Spinal cord (tissue), 10 donors: ENCODE results near the gene ZNF260. TPM values are rescaled to one million over a fixed set of nuclear protein-coding genes. Genes with fewer than 3 reads are reported as not detected.
A peak's percentile ranks its signal among the peaks of the same experiment; 100 is the strongest.

Experiments used
- DNase-seq, 6 donors: peaks; one replicate each; pipeline versions ENCODE4 v3.0.0 to v3.0.0-alpha.2; 2013 to 2015; ENCODE audit warnings: low spot score in 6 of 6, low read depth in 4 of 6
- H3K27ac ChIP-seq: one replicate; pipeline ENCODE4 v1.5.1; 2013; ENCODE audit warnings: low read depth, low read length, control low read depth
- H3K27me3 ChIP-seq: one replicate; pipeline ENCODE4 v1.6.1; 2013; ENCODE audit warnings: low read length; ENCODE audit not compliant: control insufficient read depth, insufficient read depth
- H3K36me3 ChIP-seq: one replicate; pipeline ENCODE4 v1.6.1; 2013; ENCODE audit warnings: low read length; ENCODE audit not compliant: control insufficient read depth, insufficient read depth
- H3K4me1 ChIP-seq: one replicate; pipeline ENCODE4 v1.6.1; 2013; ENCODE audit warnings: low read length; ENCODE audit not compliant: control insufficient read depth, insufficient read depth
- H3K4me3 ChIP-seq: one replicate; pipeline ENCODE4 v1.5.1; 2013; ENCODE audit warnings: low read depth, low read length, control low read depth
- H3K9me3 ChIP-seq: one replicate; pipeline ENCODE4 v1.6.1; 2013; ENCODE audit warnings: low read length; ENCODE audit not compliant: control insufficient read depth, insufficient read depth
- WGBS: methylation state at CpG from one replicate; pipeline ENCODE4 v1.1.5; 2013; ENCODE audit warnings: missing lambda C conversion rate; ENCODE audit not compliant: insufficient coverage; 5-methylcytosine and 5-hydroxymethylcytosine counted together
- polyA plus RNA-seq, 2 donors: library from polyadenylated mRNA; unstranded; fragments of 120-200 nt; gene quantifications; one replicate each; pipeline ENCODE4 v1.2.1, GENCODE V29; 2013; ENCODE audit not compliant: insufficient read length in 2 of 2
- total RNA-seq, 2 donors: library from RNA; depleted of rRNA in 1 of 2; stranded (reverse); fragments of 120-200 nt in 1 of 2; fragments of >200 nt in 1 of 2; gene quantifications; one replicate each; pipeline versions ENCODE4 v1.2.3 to v1.2.4, GENCODE V29; 2013 to 2014
- donor health status: healthy.

Gene ZNF260
- total and polyA plus RNA-seq, 4 donors: 21.9 to 45.7 (median 35.2) TPM

GRCh38 chr19:36547001-36547732 is 19.1 kb upstream of the ZNF260 start:
- no peak overlapping the region for H3K27ac ChIP-seq
- no peaks in the 10 kb centered on the region for H3K4me1 ChIP-seq
- H3K9me3 ChIP-seq: peaks cover 52% of the 10 kb centered on the region
- H3K4me3 ChIP-seq: no peak overlapping the region
- WGBS: 100% methylated on average over 2 of the region's 5 CpGs
- no peak for DNase-seq
- peaks cover 32% of the 10 kb centered on the region for H3K36me3 ChIP-seq
- H3K27me3 ChIP-seq: no peaks in the 10 kb centered on the region

DNA sequence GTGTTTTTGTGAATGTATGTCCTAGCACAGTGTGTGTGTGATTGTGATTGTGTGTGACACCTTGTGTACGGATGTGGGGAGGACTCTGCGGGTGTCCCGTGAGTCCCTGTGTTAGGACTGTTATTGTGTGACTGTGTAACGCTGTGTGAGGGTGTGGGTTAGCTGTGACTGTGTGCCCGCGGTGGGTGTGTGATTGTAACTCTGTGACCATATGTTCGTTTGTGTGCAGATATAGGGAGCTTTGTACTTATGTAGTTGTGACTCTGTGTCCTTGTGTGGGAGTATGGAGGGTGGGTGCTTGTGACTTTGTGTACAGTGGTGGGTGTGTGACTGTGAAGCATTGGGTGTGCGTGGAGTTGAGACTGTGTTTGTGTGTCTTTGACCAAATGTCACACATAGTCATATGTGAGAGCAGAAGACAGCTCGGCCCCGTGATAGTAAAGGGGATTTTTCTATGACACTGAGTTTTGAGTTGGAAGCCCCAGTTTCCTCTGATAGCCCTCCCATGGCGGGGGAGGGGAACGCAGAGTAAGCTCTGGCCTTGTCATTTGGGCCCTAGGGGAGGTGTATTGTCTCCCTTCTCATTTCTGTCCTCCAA is 949 bp upstream of the ZNF260 start:
- Histone ChIP-seq H3K27ac (peak overlapping the region; percentile 96), H3K4me3 (peak overlapping the region; percentile 81), H3K27me3 (no peaks in the 10 kb centered on the region), H3K9me3 (no peaks in the 10 kb centered on the region), H3K36me3 (no peaks in the 10 kb centered on the region), H3K4me1 (peaks cover 12% of the 10 kb centered on the region)
- DNase-seq: peak in 2 of 6 donors; percentile 4 to 8
- 3% methylated on average over 10 of the region's 12 CpGs for WGBS

DNA sequence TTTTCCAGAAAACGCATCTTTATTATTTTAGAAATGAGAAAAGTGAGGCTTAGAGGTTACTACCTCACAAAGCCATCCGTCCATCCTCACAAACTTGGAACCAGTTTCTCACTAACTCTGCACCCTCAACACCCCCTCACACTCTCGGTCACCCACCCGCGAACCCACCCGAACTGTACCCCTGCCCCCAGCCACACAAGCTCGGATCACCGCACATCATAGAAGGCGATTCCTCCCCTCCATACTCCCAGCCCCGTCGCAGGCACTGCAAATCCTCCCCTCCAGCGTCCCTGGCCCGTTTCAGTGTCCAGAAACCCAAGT is 238 bp downstream of the ZNF260 start:
- peak overlapping the region; percentile 96 for H3K27ac ChIP-seq
- peaks cover 4% of the 10 kb centered on the region for H3K36me3 ChIP-seq
- H3K9me3 ChIP-seq: no peaks in the 10 kb centered on the region
- peaks cover 12% of the 10 kb centered on the region for H3K4me1 ChIP-seq
- no peak for DNase-seq
- H3K4me3 ChIP-seq: peak overlapping the region; percentile 81
- no peaks in the 10 kb centered on the region for H3K27me3 ChIP-seq
- WGBS: 0% methylated on average over 11 of the region's 13 CpGs

DNA sequence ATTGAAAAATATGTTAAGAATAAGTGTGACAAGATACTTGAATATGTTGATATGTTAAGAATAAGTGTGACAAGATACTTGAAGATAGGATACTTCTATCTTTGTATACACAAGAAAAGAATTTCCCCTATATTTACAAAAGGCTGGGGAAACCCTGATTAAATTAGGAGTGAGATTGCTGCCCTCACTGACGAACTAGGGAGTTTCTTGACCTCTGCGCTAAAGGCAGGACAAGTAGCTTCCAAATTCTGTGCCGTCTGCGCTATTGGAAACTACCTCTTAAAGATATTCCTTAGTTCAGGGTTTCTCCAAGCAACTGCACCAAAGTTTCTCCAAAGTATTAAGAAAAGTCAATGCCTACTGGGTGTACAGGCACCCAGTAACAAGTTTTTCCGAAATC is 730 bp downstream of the ZNF260 start:
- WGBS: no CpG with 5 or more reads among the region's 5 CpGs
- Histone ChIP-seq H3K4me1 (peaks cover 12% of the 10 kb centered on the region), H3K9me3 (no peaks in the 10 kb centered on the region), H3K36me3 (peaks cover 4% of the 10 kb centered on the region), H3K4me3 (peak overlapping the region; percentile 81), H3K27me3 (no peaks in the 10 kb centered on the region), H3K27ac (peak overlapping the region; percentile 96)
- peak in 2 of 6 donors; percentile 3 for DNase-seq

DNA sequence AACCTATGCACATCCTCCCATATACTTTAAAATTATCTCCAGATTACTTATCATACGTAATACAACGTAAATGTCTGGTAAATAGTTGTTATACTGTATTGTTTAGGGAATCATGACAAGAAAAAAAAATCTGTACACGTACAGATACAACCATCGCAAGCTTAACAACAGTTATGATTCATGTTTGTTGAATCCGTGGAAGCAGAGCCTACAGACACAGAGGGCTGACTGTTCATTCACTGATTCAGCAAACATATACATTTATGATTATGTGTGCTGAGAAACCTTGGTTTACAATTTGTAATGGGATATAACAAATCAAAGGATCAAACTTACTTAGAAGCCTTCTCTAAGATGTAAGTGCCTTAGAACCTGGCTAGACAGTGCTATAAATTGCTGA is 1.5 kb downstream of the ZNF260 start:
- no peak for DNase-seq
- whole genome bisulfite sequencing: no CpG with 5 or more reads among the region's 5 CpGs
- peaks cover 11% of the 10 kb centered on the region for H3K36me3 ChIP-seq
- H3K4me1 ChIP-seq: peaks cover 12% of the 10 kb centered on the region
- no peak overlapping the region for H3K4me3 ChIP-seq
- H3K27me3 ChIP-seq: no peaks in the 10 kb centered on the region
- H3K9me3 ChIP-seq: no peaks in the 10 kb centered on the region
- H3K27ac ChIP-seq: no peak overlapping the region

GRCh38 chr19:36524617-36525016 is 3.5 kb downstream of the ZNF260 start:
- Histone ChIP-seq H3K27ac (no peak overlapping the region), H3K4me3 (no peak overlapping the region), H3K36me3 (peaks cover 14% of the 10 kb centered on the region), H3K27me3 (no peaks in the 10 kb centered on the region), H3K4me1 (peaks cover 9% of the 10 kb centered on the region), H3K9me3 (no peaks in the 10 kb centered on the region)
- DNase-seq: no peak
- 95% methylated on average over 4 of the region's 4 CpGs for WGBS

DNA sequence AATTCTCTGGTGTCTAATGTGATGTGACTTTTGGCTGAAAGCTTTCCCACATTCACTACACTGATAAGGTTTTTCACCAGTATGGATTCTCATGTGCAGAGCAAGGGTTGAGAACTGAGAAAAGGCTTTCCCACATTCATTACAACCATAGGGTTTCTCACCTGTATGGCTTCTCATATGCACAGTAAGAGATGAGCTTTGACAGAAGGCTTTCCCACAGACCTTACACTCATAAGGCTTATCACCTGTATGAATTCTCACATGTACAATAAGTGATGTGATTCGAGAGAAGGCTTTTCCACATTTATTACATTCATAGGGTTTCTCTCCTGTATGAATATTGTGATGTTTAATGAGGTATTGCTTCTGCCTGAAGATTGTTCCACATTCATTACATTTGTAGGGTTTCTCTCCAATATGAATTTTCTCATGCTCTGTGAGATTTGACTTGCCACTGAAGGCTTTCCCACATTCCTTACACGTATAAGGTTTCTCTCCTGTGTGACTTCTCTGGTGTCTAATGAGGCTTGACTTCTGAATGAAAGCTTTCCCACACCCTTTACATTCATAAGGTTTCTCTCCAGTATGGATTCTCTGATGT is 14.0 kb downstream of the ZNF260 start:
- no peaks in the 10 kb centered on the region for H3K4me1 ChIP-seq
- no peaks in the 10 kb centered on the region for H3K27me3 ChIP-seq
- H3K36me3 ChIP-seq: peaks cover 26% of the 10 kb centered on the region
- no peak overlapping the region for H3K4me3 ChIP-seq
- H3K27ac ChIP-seq: no peak overlapping the region
- no peak for DNase-seq
- H3K9me3 ChIP-seq: peaks cover 29% of the 10 kb centered on the region
- no CpG with 5 or more reads among the region's 2 CpGs for WGBS

DNA sequence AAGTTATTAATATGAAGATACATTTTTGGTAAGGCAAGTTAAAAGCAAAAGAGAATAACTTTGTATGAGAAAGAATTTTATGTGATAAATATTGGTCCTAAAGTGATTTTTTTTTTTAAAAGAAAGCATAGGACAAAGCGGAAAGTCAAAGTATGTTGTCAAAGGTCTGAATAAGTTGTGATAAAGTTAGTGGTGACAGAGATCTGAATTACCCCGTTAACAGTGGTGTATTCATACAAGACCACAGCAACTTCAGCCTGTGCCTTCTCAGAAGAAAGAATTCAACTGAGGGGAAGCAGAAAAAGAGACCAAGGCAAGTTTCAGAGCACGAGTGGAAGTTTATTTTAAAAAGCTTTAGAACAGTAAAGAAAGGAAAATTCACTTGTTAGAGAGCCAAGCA is 19.7 kb downstream of the ZNF260 start:
- Histone ChIP-seq H3K27ac (no peak overlapping the region), H3K9me3 (peaks cover 9% of the 10 kb centered on the region), H3K4me3 (no peak overlapping the region), H3K36me3 (no peaks in the 10 kb centered on the region), H3K4me1 (no peaks in the 10 kb centered on the region), H3K27me3 (no peaks in the 10 kb centered on the region)
- 91% methylated on average over 1 of the region's 3 CpGs for WGBS
- DNase-seq: no peak

DNA sequence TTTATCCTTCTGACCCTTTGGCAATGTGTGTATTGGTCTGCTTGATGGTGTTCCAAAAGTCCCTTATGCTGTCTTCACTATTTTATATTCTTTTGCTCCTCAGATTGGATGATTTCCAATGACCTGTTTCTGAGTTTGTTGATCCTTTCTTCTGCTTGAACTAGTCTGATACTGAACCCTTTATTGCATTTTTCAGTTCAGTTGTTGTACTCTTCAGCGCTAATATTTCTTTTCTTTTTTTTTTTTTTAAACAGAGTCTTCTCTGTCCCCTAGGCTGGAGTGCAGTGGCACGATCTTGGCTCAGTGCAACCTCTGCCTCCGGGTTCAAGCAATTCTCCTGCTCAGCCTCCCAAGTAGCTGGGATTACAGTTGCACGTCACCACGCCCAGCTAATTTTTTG is 26.1 kb downstream of the ZNF260 start:
- peaks cover 8% of the 10 kb centered on the region for H3K9me3 ChIP-seq
- no peaks in the 10 kb centered on the region for H3K27me3 ChIP-seq
- no peaks in the 10 kb centered on the region for H3K36me3 ChIP-seq
- H3K4me3 ChIP-seq: no peak overlapping the region
- H3K4me1 ChIP-seq: no peaks in the 10 kb centered on the region
- H3K27ac ChIP-seq: no peak overlapping the region
- DNase-seq: no peak
- 95% methylated on average over 3 of the region's 5 CpGs for WGBS

DNA sequence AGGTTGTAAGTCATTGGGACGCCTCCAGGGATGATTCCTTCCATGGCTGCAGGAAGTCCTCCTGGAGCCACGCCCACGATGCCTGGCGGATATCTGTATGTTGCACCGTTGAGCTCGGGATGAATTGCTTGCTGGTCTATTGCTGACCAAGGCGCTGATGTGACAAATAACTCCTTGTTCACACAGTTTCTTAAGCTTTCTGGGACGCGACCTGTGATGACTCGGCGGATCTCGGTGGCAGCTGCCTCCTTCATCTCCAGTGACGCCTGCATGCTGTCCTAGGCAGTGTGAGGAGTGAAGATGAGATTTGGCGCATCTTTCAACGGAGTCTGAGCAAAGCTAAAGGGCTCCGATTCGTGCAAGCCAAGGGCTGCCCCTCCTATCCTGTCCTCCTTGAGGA is 31.1 kb downstream of the ZNF260 start:
- 96% methylated on average over 17 of the region's 17 CpGs for WGBS
- no peaks in the 10 kb centered on the region for H3K27me3 ChIP-seq
- peaks cover 3% of the 10 kb centered on the region for H3K9me3 ChIP-seq
- DNase-seq: no peak
- H3K27ac ChIP-seq: no peak overlapping the region
- no peaks in the 10 kb centered on the region for H3K36me3 ChIP-seq
- H3K4me3 ChIP-seq: no peak overlapping the region
- no peaks in the 10 kb centered on the region for H3K4me1 ChIP-seq
